Stromal cell of bone marrow (primary cell): Measurements from ENCODE around the gene TRIP4.
A peak's percentile ranks its signal among the peaks of the same experiment; 100 is the strongest.
"Not testable (repeated sequence)": the region's sequence is repeated elsewhere in the genome, so short reads cannot be mapped to it uniquely, and the experiment has no call there.

ENCODE experiments used
- DNase-seq: peaks from one replicate; pipeline ENCODE4 v3.0.0-alpha.2; 2012; ENCODE audit warnings: low read depth

The TRIP4 gene

DNA sequence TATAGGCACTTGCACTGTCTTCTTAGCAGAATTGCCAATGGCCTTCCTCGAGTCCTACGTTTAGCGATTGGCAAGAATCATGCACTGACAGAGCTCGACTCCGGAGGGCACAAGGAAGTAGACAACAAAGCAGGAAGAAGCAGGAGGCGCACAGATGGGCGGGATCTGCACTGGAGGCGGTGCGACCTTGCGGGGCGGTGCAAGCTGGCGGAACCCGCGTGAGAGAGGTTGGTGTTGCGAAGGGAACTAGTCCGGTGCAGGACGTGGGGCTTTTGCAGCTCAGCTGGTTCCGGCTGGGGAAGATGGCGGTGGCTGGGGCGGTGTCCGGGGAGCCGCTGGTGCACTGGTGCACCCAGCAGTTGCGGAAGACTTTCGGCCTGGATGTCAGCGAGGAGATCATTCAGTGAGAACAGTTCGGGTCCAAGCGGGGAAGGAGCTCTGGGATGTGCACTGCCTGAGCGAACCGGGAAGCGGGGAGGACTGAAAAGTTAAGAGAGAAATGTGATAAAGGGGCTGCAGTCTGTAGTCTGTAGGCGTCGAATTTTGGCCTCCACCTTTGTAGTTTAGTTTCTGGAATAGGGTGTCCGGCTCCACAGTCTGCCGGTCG lies at the start of gene TRIP4:
Gene TRIP4, plus strand, starts transcription at position 275 of the 607 bp plus-strand sequence. Its CDS starts 28 bp downstream, at position 303.
- DNase-seq, result peak; percentile 94

- DNase-seq, result no peak
These were observed 47.3 kb upstream of the TRIP4 start for GRCh38 chr15:64340355-64340754.

- DNase-seq, result no peak
These were observed 45.7 kb upstream of the TRIP4 start for GRCh38 chr15:64341961-64342360.

DNA sequence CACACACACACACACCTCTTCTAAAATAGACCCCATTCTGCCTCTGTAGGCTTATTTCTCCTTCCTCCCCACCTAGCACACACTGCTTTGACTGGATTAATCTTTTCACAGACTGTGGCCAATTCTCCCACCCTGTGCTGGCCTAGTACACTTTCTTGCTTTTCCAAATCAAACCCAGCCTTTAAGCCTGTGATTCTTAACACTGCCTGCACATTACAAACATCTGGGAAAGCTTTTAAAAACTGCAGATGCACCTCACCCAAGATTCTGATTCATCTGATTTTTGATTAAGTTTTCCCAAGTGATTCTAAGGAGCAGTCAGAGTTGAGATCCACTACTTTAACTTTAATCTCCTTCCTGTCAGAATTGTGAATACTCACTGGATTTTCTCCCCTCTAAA lies 44.4 kb upstream of the TRIP4 start:
- peak; percentile 35 for DNase-seq

- no peak for DNase-seq
These were observed 43.8 kb upstream of the TRIP4 start for GRCh38 chr15:64343841-64344240.

- DNase-seq, result no peak
These were observed 42.9 kb upstream of the TRIP4 start for GRCh38 chr15:64344651-64345294.

DNA sequence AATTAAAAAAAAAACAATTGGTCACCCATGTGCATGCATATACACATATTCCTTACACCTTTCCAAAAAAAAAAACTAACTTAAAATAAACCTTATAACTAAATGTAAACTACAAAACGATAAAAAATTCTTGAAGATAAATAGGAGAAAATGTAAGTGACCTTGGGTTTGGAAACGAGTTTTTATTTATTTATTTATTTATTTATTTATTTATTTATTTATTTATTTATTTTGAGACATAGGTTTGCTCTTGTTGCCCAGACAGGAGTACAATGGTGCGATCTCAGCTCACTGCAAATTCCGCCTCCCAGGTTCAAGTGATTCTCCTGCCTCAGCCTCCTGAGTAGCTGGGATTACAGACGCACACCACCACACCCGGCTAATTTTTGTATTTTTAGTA lies 41.4 kb upstream of the TRIP4 start:
- DNase-seq, result not testable (repeated sequence)

DNA sequence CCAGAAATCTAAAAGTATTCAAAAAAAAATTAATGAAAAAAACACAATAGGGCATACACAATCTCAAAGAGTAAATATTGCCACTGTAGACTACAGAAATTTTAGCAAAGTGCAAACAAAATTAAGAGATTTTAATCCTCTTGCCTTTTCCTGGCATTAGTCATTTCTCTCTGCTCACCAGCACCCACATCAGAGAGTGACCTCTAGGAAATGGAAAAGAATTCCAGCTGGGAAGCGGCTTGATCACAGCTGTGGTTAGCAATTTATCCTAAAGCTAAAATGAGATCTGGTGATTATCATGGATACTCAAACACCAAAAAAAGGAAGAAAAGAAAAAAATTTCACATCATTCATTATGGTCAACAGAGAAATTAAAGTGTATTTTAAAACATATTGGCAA lies 39.2 kb upstream of the TRIP4 start:
- DNase-seq, result no peak

DNA sequence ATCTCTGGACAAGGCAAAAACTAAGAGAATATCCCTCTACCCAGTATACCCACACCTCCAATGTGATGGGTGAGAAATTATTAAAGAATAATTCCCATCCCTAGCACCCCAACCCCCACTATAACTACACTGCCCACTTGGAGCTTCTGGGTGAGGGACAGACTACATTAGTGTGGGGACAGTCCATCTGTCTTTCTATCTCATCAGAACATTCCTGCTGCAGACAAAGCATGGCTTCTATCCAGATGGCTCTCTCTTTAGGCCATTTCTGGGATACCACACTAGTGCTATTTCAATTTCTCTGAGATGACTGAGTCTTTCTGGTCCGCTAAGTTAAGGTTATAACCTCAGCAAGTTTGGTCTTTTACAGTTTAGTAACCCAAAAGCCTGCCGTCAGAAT lies 38.3 kb upstream of the TRIP4 start:
- DNase-seq, result no peak

- no peak for DNase-seq
These were observed 36.4 kb upstream of the TRIP4 start for GRCh38 chr15:64351265-64351664.

DNA sequence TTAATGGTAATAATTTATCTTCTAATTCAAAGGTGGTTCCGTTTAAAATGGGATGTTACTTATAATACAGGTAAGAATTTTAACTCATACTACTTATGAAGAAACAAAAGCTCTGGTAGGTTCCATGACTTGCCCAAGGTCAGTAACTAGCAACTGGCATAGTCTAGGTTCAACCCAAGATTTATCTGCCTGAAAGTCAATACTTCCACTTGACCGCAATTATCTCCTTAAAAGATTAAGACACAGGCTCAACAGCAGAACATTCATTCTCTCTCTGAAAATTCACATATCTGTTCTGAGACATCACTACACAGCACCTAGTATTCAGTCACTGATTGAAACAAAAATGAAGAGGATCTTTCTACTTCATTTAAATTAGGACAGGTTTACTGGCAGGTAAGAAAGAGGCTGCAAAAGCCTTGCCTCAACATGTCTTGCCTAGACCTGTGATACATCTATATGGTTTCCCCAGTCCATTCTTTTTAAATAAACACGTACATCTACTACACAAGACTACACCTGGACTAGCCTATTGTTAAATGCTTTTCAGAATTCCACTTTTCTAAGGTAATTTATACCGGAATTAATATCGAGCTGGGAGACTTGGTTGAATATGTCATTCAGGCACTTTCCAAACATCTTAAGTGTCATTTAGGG lies 32.8 kb upstream of the TRIP4 start:
- no peak for DNase-seq

- no peak for DNase-seq
These were observed 32.2 kb upstream of the TRIP4 start for GRCh38 chr15:64355348-64355943.

DNA sequence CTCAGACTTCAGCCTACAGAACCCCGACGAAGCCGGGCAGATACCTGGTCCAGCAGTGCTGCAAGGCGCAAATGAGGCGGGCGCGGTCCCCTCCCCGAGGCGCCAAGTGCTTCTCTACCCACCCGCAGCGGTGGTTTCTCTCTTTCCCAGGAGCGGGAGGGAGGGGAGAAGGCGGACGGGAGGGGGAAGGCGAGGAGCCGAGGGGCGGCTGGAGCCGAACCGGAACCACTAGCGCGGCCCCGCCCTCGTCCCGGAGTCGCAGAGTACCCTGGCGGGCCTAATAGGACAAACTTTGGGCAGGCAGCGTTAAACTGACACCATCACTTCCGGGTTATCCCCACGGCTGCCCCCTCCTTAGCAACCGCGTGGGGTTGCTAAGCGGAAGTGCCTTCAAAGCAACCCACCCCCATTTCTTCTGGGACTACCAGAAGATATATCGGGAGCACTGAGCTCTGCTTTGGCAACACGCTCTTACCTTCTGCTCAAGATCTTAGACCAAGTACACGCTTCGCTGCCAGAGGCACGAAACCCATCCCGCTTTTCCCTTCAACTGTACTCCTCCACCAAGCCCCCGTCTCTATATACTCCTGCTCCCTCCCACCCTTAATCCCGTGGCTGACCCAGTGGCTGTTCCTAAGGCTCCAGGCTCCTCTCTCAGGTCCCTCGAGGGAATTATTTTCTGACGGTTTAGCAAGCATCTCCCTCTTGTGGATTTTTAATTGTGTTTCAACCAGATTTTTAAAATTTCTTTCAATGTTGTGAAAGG lies 31.5 kb upstream of the TRIP4 start, which contains the start of gene CSNK1G1:
Gene CSNK1G1, minus strand, starts transcription at position 230 of the 766 bp plus-strand sequence. CDS start 55,674 bp downstream, outside the sequence.
- peak; percentile 98 for DNase-seq

- DNase-seq, result no peak
These were observed 31.0 kb upstream of the TRIP4 start for GRCh38 chr15:64356710-64357040.

- no peak for DNase-seq
These were observed 26.4 kb upstream of the TRIP4 start for GRCh38 chr15:64361259-64361658.

- no peak for DNase-seq
These were observed 18.5 kb upstream of the TRIP4 start for GRCh38 chr15:64369078-64369607.

GRCh38 chr15:64371383-64371782 lies 16.3 kb upstream of the TRIP4 start:
- DNase-seq, result not testable (repeated sequence)

- no peak for DNase-seq
These were observed 14.3 kb upstream of the TRIP4 start for GRCh38 chr15:64373360-64373759.

GRCh38 chr15:64379216-64379960 lies 8.2 kb upstream of the TRIP4 start:
- no peak for DNase-seq

DNA sequence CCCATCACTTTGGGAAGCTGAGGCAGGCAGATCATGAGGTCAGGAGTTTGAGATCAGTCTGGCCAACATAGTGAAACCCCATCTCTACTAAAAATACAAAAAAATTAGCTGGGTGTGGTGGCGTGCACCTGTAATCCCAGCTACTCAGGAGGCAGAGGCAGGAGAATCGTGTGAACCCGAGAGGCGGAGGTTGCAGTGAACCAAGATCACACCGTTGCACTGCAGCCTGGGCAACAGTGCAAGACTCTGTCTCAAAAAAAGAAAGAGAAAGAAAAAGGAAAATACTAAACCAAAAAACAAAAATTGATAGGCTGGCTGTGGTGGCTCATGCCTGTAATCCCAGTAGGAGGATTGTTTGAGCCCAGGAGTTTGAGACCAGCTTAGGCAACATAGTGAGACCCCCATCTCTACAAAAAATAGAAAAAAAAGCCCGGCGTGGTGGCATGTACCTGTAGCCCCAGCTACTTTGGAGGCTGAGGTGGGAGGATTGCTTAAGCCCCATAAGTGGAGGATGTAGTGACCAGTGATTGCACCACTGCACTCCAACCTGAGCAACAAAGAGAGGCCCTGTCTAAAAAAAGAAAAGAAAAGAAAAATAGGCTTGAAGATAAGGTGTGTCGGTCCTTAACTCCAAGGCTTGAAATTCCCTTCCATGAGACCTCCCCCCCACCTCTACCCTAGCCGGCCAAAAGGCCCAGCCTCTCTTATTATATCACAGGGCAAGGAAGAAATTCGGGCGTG lies 7.3 kb upstream of the TRIP4 start:
- DNase-seq, result not testable (repeated sequence)
